CD4-positive, alpha-beta T cell (primary cell): ENCODE measurements around the gene MUL1. TPM values are rescaled to one million over a fixed set of nuclear protein-coding genes. Genes with fewer than 3 reads are reported as not detected.

Experiments
- ATAC-seq: fragments of 200-7000 bp; cut with Tn5 transposase; one replicate; pipeline ENCODE4 v1.10.0; 2022; ENCODE audit warnings: mild to moderate bottlenecking; ENCODE audit not compliant: poor library complexity
- CTCF ChIA-PET: fragments of 350-600 bp; sonication (Branson Sonifier 250); formaldehyde crosslinking; loops from one replicate; lab custom pipeline; 2021; ENCODE audit warnings: antibody characterized with exemption, inconsistent platforms; lab: Charles Lee
- POLR2A ChIA-PET: fragments of 350-600 bp; sonication (Branson Sonifier 250); formaldehyde crosslinking; loops from one replicate; lab custom pipeline; 2021; ENCODE audit warnings: antibody characterized with exemption, inconsistent platforms; lab: Charles Lee
- DNase-seq, 14 experiments: peaks; one replicate each; pipeline ENCODE4 v3.0.0-alpha.2; 2013 to 2020; ENCODE audit warnings: mixed read lengths in 2 of 14
- H3K27ac ChIP-seq, 2 donors: one replicate each; pipeline versions ENCODE4 v1.5.1 to v1.7.0; 2013; ENCODE audit warnings: low read length in 2 of 2, low read depth in 1 of 2, mild to moderate bottlenecking in 1 of 2
- H3K27me3 ChIP-seq, 2 experiments: 1 replicate in 1 of 2; 2 replicates in 1 of 2; pipeline versions ENCODE4 v1.6.1 to v1.7.0; 2013; ENCODE audit warnings: low read length in 2 of 2, control low read depth in 1 of 2, mild to moderate bottlenecking in 1 of 2, moderate library complexity in 1 of 2; ENCODE audit not compliant: insufficient read depth in 2 of 2, control insufficient read depth in 1 of 2
- H3K36me3 ChIP-seq: one replicate; pipeline ENCODE4 v1.6.1; 2013; ENCODE audit warnings: low read length, control low read depth; ENCODE audit not compliant: insufficient read depth
- H3K4me1 ChIP-seq: one replicate; pipeline ENCODE4 v1.6.1; 2013; ENCODE audit warnings: low read length, control low read depth; ENCODE audit not compliant: insufficient read depth
- H3K4me3 ChIP-seq: one replicate; pipeline ENCODE4 v1.5.1; 2013; ENCODE audit warnings: mild to moderate bottlenecking, low read length, moderate library complexity
- H3K9me3 ChIP-seq, 2 experiments: 1 replicate in 1 of 2; 2 replicates in 1 of 2; pipeline versions ENCODE4 v1.6.1 to v1.7.0; 2013; ENCODE audit warnings: low read length in 2 of 2, mild to moderate bottlenecking in 2 of 2, control low read depth in 1 of 2, moderate library complexity in 1 of 2; ENCODE audit not compliant: control insufficient read depth in 1 of 2, insufficient read depth in 1 of 2
- H3K27ac Mint-ChIP-seq: one replicate; pipeline ENCODE4 v1.8.0; 2020; ENCODE audit warnings: mixed read lengths
- H3K27me3 Mint-ChIP-seq: one replicate; pipeline ENCODE4 v1.8.0; 2021; ENCODE audit warnings: mixed read lengths
- H3K36me3 Mint-ChIP-seq: one replicate; pipeline ENCODE4 v1.8.0; 2021; ENCODE audit warnings: low read depth, mixed read lengths
- H3K4me1 Mint-ChIP-seq: one replicate; pipeline ENCODE4 v1.8.0; 2021; ENCODE audit warnings: low read depth, mixed read lengths
- H3K4me3 Mint-ChIP-seq: one replicate; pipeline ENCODE4 v1.8.0; 2020; ENCODE audit warnings: mild to moderate bottlenecking, mixed read lengths
- H3K9me3 Mint-ChIP-seq: one replicate; pipeline ENCODE4 v1.8.0; 2020; ENCODE audit warnings: mixed read lengths
- intact Hi-C, 2 experiments: fragments of 100-400 bp; cut with DNase I in 1 of 2; cut with micrococcal nuclease in 1 of 2; formaldehyde crosslinking; loops; one replicate each; pipeline versions ENCODE4 v1.15.1 to v1.9.0; 2023 to 2025; cut with DNase I, micrococcal nuclease
- total RNA-seq, 174 experiments: library from RNA in 2 of 174; stranded (reverse) in 2 of 174; gene quantifications; one replicate each; pipeline ENCODE4 v1.2.3 and lab custom pipeline; 2021 to 2026
- TF ChIP-seq, protein P1 (sequence below): fragments of 200-600 bp; IDR thresholded peaks from one replicate; pipeline ENCODE4 v1.8.0; 2022; ENCODE audit warnings: antibody characterized with exemption, mild to moderate bottlenecking

The MUL1 gene
- total RNA-seq, 2 experiments from 2014 or later, result 17.2 to 17.6 TPM

DNA sequence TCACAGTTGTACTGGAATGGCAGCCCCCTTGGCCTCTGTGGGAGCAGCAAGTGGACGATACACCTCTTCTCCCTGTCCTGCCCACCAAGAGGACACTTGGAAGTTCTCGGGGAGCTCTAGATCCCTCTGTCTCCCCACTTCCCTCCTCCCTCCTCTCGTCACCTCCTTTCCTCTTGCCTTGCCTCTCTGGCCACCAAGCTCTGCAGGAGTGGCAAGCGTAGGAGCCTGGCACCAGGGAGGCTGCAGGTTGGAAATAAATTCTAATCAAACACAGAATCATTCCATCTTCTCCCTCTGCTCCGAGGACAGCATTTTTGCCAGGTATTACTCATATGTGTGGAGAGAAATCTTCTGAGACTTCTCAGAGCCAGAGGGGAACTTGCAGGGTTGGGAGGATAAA, 42.8 kb downstream of the MUL1 start:
- POLR2A ChIA-PET, result no interaction called here
- H3K9me3 Mint-ChIP-seq, result no peaks in the 10 kb centered on the region

DNA sequence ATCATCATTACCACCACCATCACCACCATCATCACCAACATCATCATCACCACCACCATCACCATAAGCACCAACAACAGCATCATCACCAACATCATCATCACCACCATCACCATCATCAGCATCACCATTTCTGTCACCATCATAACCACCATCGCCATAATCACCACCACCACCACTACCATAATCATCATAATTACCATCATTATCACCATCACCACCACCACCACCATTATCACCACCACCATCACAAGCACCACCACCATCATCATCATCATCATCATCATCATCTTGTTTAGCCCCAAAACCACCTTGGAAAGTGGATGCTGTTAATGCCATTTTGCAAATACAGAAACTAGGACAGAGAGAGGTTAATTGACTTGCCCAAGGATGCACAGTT, 44.4 kb downstream of the MUL1 start:
- ChIA-PET POLR2A (no interaction called here), CTCF (no interaction called here)
- Histone ChIP-seq H3K27me3 (peaks cover 8 to 26% of the 10 kb centered on the region in 2 experiments), H3K27ac (no peak overlapping the region), H3K9me3 (peaks cover 0 to 7% of the 10 kb centered on the region in 2 experiments), H3K36me3 (no peaks in the 10 kb centered on the region), H3K4me3 (no peak overlapping the region), H3K4me1 (no peaks in the 10 kb centered on the region)
- intact Hi-C loops, result no loop called here
- DNase-seq (no peak), ATAC-seq (no peak)
- Mint-ChIP-seq H3K4me1 (no peaks in the 10 kb centered on the region), H3K27me3 (peaks cover 49% of the 10 kb centered on the region), H3K4me3 (no peak overlapping the region), H3K27ac (no peak overlapping the region), H3K36me3 (no peaks in the 10 kb centered on the region), H3K9me3 (no peaks in the 10 kb centered on the region)
- TF ChIP-seq, protein P1, sequence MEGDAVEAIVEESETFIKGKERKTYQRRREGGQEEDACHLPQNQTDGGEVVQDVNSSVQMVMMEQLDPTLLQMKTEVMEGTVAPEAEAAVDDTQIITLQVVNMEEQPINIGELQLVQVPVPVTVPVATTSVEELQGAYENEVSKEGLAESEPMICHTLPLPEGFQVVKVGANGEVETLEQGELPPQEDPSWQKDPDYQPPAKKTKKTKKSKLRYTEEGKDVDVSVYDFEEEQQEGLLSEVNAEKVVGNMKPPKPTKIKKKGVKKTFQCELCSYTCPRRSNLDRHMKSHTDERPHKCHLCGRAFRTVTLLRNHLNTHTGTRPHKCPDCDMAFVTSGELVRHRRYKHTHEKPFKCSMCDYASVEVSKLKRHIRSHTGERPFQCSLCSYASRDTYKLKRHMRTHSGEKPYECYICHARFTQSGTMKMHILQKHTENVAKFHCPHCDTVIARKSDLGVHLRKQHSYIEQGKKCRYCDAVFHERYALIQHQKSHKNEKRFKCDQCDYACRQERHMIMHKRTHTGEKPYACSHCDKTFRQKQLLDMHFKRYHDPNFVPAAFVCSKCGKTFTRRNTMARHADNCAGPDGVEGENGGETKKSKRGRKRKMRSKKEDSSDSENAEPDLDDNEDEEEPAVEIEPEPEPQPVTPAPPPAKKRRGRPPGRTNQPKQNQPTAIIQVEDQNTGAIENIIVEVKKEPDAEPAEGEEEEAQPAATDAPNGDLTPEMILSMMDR, result no peak

More for the DNA sequence above, 42.8 kb downstream of the MUL1 start:
- H3K27me3 ChIP-seq, result peaks cover 8 to 16% of the 10 kb centered on the region in 2 experiments
- H3K27ac ChIP-seq, result no peak overlapping the region
- no peaks in the 10 kb centered on the region for H3K4me1 ChIP-seq
- H3K9me3 ChIP-seq, result peaks cover 0 to 7% of the 10 kb centered on the region in 2 experiments
- Mint-ChIP-seq H3K4me3 (no peak overlapping the region), H3K36me3 (no peaks in the 10 kb centered on the region), H3K27me3 (peaks cover 53% of the 10 kb centered on the region), H3K4me1 (no peaks in the 10 kb centered on the region), H3K27ac (no peak overlapping the region)
- TF ChIP-seq, protein P1, result no peak
- intact Hi-C loops, result no loop called here
- ATAC-seq (no peak), DNase-seq (no peak)
- H3K36me3 ChIP-seq, result no peaks in the 10 kb centered on the region
- CTCF ChIA-PET, result no interaction called here
- no peak overlapping the region for H3K4me3 ChIP-seq

DNA sequence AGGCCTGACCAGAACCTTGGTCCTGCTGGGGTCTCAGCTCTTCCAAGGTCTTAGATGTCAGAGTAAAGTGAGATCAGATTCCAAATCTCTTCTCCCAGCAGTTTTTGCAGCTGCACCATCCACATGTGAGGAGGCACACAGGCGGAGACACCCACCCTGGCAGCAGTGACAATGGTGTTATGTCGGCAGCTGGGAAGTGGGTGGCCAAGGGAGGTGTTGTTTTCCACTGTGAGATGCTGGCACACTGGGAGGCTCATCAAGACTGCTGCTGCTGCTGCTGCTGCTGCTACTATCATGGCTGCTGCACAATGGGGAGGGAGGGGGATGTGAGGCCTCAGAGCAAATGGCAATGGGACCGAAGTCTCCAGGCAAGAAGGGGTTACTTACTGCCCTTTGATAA, 45.6 kb downstream of the MUL1 start:
- ChIA-PET POLR2A (no interaction called here), CTCF (no interaction called here)
- intact Hi-C loops, result no loop called here
- Histone ChIP-seq H3K9me3 (peaks cover 0 to 7% of the 10 kb centered on the region in 2 experiments), H3K27ac (no peak overlapping the region), H3K27me3 (peaks cover 3 to 18% of the 10 kb centered on the region in 2 experiments), H3K4me1 (no peaks in the 10 kb centered on the region), H3K36me3 (no peaks in the 10 kb centered on the region), H3K4me3 (no peak overlapping the region)
- Mint-ChIP-seq H3K27ac (no peak overlapping the region), H3K9me3 (no peaks in the 10 kb centered on the region), H3K27me3 (peaks cover 44% of the 10 kb centered on the region), H3K4me3 (no peak overlapping the region), H3K36me3 (no peaks in the 10 kb centered on the region), H3K4me1 (no peaks in the 10 kb centered on the region)
- ATAC-seq (no peak), DNase-seq (no peak)
- TF ChIP-seq, protein P1, result no peak
